Activated T-helper 2 cell treated with anti-CD3 and anti-CD28 coated beads, Interferon-gamma antibody, Interleukin-2, Interleukin-4, amounts not matched to agents 10 μg/mL and 5 μg/mL and 100 μg/mL, durations not matched to agents 14 hours and 24 hours and 36 hours (primary cell): ENCODE measurements around the gene SH3PXD2A. TPM values are rescaled to one million over a fixed set of nuclear protein-coding genes. Genes with fewer than 3 reads are reported as not detected.
A peak's percentile ranks its signal among the peaks of the same experiment; 100 is the strongest.
"Not testable (repeated sequence)": the region's sequence is repeated elsewhere in the genome, so short reads cannot be mapped to it uniquely, and the experiment has no call there.

Experiments
- DNase-seq: peaks from one replicate; pipeline ENCODE4 v3.0.0; 2021; ENCODE audit warnings: low spot score
- H3K27ac Mint-ChIP-seq: one replicate; pipeline ENCODE4 v1.8.0; 2021; ENCODE audit warnings: mixed read lengths
- H3K27me3 Mint-ChIP-seq: one replicate; pipeline ENCODE4 v1.8.0; 2021; ENCODE audit warnings: low read depth, mixed read lengths
- H3K36me3 Mint-ChIP-seq: one replicate; pipeline ENCODE4 v1.8.0; 2021; ENCODE audit warnings: low read depth, mixed read lengths
- H3K4me1 Mint-ChIP-seq: one replicate; pipeline ENCODE4 v1.8.0; 2021; ENCODE audit warnings: low read depth, mixed read lengths
- H3K4me3 Mint-ChIP-seq: one replicate; pipeline ENCODE4 v1.8.0; 2021; ENCODE audit warnings: low read depth, mild to moderate bottlenecking, moderate library complexity, mixed read lengths
- H3K9me3 Mint-ChIP-seq: one replicate; pipeline ENCODE4 v1.8.0; 2021; ENCODE audit warnings: mixed read lengths
- intact Hi-C: fragments of 100-400 bp; cut with micrococcal nuclease; formaldehyde crosslinking; loops from one replicate; pipeline ENCODE4 v1.15.1; 2023
- total RNA-seq: library from RNA; stranded (reverse); gene quantifications from 2 replicates; pipeline ENCODE4 v1.2.3, GENCODE V29; 2022

The SH3PXD2A gene
- total RNA-seq, 1 donor from 2014 or later: 8.6 TPM

GRCh38 chr10:103669243-103669929 lies 186.0 kb downstream of the SH3PXD2A start:
- Mint-ChIP-seq H3K4me1 (peaks cover 10% of the 10 kb centered on the region), H3K36me3 (no peaks in the 10 kb centered on the region), H3K27me3 (no peaks in the 10 kb centered on the region), H3K27ac (no peak overlapping the region), H3K9me3 (no peaks in the 10 kb centered on the region), H3K4me3 (no peak overlapping the region)
- intact Hi-C loops: loop anchor here (10.0 kb wide), 1 partner anchor 165 kb away; no protein-coding TSS in a partner anchor
- DNase-seq: no peak

- peaks cover 10% of the 10 kb centered on the region for H3K4me1 Mint-ChIP-seq
- DNase-seq: no peak
- H3K4me3 Mint-ChIP-seq: no peak overlapping the region
- H3K36me3 Mint-ChIP-seq: no peaks in the 10 kb centered on the region
- H3K27ac Mint-ChIP-seq: no peak overlapping the region
- intact Hi-C loops: loop anchor here (10.0 kb wide), 1 partner anchor 164 kb away; no protein-coding TSS in a partner anchor
- H3K27me3 Mint-ChIP-seq: no peaks in the 10 kb centered on the region
- no peaks in the 10 kb centered on the region for H3K9me3 Mint-ChIP-seq
Measured at GRCh38 chr10:103668351-103669242, 186.8 kb downstream of the SH3PXD2A start.

DNA sequence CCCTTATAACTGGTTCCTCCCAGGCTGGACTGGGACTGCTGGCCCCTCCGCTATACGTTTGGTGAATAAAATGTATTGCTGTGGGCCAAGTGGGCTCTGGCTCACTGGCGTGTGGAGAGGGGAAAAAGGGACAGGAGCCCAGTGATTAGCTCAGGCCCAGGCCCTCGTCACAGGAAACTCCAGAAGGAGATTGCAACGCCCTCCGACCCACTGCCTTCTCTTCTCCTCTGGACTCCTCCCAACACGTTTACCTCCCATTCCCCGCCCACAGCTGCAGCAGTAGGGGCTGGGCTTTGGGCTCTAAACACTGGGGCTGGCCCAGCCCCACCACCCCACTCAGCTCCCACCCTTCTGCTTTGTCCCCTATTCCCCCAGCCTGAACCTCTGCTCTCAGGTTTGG lies 188.0 kb downstream of the SH3PXD2A start:
- no peak for DNase-seq
- Mint-ChIP-seq H3K9me3 (no peaks in the 10 kb centered on the region), H3K27ac (no peak overlapping the region), H3K4me3 (no peak overlapping the region), H3K36me3 (no peaks in the 10 kb centered on the region), H3K27me3 (no peaks in the 10 kb centered on the region), H3K4me1 (peaks cover 10% of the 10 kb centered on the region)
- intact Hi-C loops: loop anchor here (10.0 kb wide), 1 partner anchor 163 kb away; no protein-coding TSS in a partner anchor

DNA sequence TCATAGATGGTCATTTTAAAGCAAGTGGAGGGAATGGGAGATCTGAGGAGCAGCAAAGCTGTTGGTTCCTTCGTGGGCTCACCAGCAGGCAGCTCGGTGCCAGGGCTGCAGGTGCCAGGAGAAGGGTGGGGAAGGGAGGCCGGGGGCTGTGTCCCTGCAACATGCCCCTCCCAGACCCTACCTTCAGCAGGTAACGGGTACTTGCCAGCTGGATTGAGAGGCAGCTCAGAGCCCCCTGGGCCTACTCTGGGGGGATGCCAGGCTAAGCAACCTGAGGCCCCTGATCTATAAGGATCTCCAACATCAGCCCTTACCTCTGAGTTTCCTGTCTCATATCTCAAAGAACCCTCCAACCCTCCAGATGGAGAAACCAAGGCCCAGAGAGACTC lies 188.6 kb downstream of the SH3PXD2A start:
- intact Hi-C loops: loop anchor here (10.0 kb wide), 1 partner anchor 162 kb away; no protein-coding TSS in a partner anchor
- H3K4me1 Mint-ChIP-seq: peaks cover 10% of the 10 kb centered on the region
- H3K36me3 Mint-ChIP-seq: no peaks in the 10 kb centered on the region
- H3K27me3 Mint-ChIP-seq: no peaks in the 10 kb centered on the region
- no peak overlapping the region for H3K4me3 Mint-ChIP-seq
- H3K9me3 Mint-ChIP-seq: no peaks in the 10 kb centered on the region
- DNase-seq: no peak
- no peak overlapping the region for H3K27ac Mint-ChIP-seq

DNA sequence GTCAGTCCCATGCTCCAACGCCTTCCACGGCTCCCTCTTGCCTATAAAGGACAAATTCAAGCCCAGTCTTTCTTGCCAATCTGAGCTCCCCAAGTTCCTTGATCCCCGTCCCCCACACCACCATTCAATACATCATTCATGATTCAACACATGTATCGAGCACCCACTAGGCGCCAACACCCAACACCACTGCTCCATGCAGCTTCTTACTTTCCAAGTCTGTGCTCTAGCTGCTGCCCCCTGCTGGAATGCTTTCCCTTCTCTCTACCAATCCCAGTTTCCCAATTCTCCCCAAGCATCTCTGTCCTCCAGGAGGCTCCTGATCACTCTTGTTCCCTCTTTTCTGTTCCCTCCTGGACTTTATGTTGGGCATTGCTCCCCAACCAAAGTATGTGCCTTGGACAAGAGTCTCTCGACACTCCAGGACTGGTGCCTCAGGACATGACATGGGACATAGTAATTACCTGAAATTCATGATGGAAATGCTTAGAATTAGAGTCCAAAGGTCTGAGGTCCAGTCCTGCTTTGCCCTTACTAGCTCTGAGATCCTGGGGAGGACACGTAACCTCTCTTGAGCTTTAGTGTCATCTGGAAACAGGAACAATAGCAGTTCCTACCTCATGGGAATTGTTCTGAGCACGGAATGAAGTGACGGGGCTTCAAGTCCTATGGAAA lies 189.2 kb downstream of the SH3PXD2A start:
- no peak for DNase-seq
- no peaks in the 10 kb centered on the region for H3K27me3 Mint-ChIP-seq

DNA sequence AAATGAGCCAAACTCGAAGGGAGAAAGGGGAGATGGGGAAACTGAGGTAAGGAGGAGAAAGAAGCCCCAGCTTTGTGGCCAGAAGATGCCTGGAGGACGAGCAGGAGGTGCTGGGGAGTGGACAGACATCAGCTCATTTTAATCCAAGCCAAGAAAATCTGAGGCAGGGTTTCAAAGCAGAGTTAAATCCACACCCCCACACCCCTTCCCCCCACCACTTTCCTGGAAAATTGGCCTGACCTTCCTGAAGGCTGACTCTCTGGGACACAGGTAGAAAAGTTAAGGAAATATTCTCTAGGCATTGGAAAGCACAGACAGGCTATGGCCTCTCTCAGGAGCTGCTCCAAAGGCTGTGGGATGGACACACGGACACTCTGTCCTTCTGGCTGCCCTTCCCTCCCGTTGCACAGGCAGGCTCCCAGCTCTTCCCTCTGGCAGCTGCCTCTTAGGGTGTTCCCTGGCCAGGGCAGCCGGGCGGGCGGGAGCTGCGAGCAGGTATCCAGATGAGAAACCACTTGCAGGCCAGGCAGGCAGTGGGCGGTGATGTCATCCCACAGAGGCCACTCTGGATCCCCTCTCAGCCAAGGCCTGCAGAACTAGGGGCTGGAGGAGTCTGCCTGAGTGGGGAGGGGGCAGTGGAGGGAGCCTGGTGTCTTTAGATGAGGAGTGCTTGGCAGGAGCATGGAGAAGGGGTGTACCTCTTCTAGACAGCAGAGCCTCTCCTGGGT lies 190.1 kb downstream of the SH3PXD2A start:
- Mint-ChIP-seq H3K9me3 (no peaks in the 10 kb centered on the region), H3K4me3 (no peak overlapping the region), H3K27me3 (no peaks in the 10 kb centered on the region), H3K36me3 (no peaks in the 10 kb centered on the region), H3K27ac (no peak overlapping the region), H3K4me1 (peaks cover 10% of the 10 kb centered on the region)
- intact Hi-C loops: loop anchor here (10.0 kb wide), 1 partner anchor 161 kb away; no protein-coding TSS in a partner anchor
- no peak for DNase-seq

More for the DNA sequence above, 189.2 kb downstream of the SH3PXD2A start:
- intact Hi-C loops: loop anchor here (10.0 kb wide), 1 partner anchor 161 kb away; no protein-coding TSS in a partner anchor
- Mint-ChIP-seq H3K9me3 (no peaks in the 10 kb centered on the region), H3K4me1 (peaks cover 10% of the 10 kb centered on the region), H3K4me3 (no peak overlapping the region), H3K36me3 (no peaks in the 10 kb centered on the region), H3K27ac (no peak overlapping the region)

DNA sequence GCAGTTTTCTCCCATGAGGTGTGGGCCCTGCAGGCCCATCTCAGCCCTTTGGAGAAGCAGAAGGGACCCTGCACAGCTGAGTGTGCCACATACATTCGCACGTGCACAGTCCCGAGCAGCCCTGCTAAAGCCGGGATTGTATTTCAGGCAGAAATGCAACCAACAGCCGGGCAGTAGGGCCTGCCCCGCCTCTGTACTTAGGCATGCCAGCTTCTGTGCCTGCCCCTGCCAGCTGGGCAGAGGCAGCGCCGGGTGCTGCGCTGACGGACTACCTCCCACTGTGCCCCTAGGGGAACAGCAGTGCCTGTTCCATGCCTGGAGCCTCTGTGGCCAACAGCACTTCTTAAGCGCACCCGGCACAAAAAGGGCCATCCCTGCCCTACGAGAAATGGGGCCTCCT lies 191.6 kb downstream of the SH3PXD2A start:
- Mint-ChIP-seq H3K4me1 (peaks cover 13% of the 10 kb centered on the region), H3K27me3 (no peaks in the 10 kb centered on the region), H3K27ac (no peak overlapping the region), H3K36me3 (no peaks in the 10 kb centered on the region), H3K9me3 (no peaks in the 10 kb centered on the region), H3K4me3 (no peak overlapping the region)
- intact Hi-C loops: loop anchor here (10.0 kb wide), 1 partner anchor 159 kb away; no protein-coding TSS in a partner anchor
- DNase-seq: no peak

GRCh38 chr10:103663236-103663635 lies 192.1 kb downstream of the SH3PXD2A start:
- intact Hi-C loops: loop anchor here (10.0 kb wide), 1 partner anchor 158 kb away; no protein-coding TSS in a partner anchor
- peaks cover 9% of the 10 kb centered on the region for H3K4me1 Mint-ChIP-seq
- H3K4me3 Mint-ChIP-seq: no peak overlapping the region
- peaks cover 3% of the 10 kb centered on the region for H3K9me3 Mint-ChIP-seq
- no peak overlapping the region for H3K27ac Mint-ChIP-seq
- DNase-seq: no peak
- H3K27me3 Mint-ChIP-seq: no peaks in the 10 kb centered on the region
- H3K36me3 Mint-ChIP-seq: peaks cover 5% of the 10 kb centered on the region

- not testable (repeated sequence) for H3K27ac Mint-ChIP-seq, H3K27me3 Mint-ChIP-seq, H3K4me3 Mint-ChIP-seq, H3K9me3 Mint-ChIP-seq, H3K4me1 Mint-ChIP-seq, H3K36me3 Mint-ChIP-seq, DNase-seq
- intact Hi-C loops: loop anchor here (10.0 kb wide), 1 partner anchor 158 kb away; no protein-coding TSS in a partner anchor
Measured at GRCh38 chr10:103662704-103663103, 192.7 kb downstream of the SH3PXD2A start.

DNA sequence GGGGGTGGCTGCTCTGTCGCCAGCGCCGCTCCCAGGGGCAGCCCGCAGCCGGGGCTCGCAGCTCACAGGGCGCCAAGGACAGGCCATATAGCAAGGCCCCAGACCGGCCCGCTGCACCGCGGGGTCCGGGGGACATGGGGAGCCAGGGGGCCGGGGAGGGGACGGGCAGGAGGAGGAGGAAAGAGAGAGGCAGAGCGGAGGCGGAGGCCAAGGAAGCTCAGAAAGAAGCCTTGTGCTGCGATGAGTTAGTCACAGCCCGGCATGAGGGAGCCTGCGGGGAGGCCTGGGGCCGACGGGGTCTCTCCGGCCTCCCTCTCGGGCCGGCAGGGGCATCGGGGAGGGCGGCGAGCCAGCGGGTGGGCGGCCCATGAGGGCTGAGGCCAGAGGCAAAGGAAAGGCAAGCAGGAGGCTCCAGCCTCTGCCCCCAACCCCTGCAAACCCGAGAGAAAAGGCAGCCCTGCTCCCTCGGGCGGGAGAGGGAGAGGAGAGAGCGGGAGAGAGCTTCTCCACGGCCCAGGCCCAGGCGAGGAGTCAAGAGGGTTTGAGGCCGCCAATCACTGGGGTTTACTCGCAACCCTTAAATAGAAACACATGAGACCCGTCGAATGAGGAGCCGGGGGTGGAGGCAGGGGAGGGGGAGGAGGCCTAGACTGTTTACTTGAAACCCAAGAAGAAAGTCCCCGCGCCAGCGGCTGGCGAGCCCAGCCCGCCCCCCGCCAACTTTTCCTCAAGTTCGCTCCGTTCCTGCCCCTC lies 194.0 kb downstream of the SH3PXD2A start:
- peaks cover 20% of the 10 kb centered on the region for H3K36me3 Mint-ChIP-seq
- peak; percentile 34 for DNase-seq
- peak overlapping the region; percentile 83 for H3K4me3 Mint-ChIP-seq
- H3K27me3 Mint-ChIP-seq: no peaks in the 10 kb centered on the region
- intact Hi-C loops: loop anchor here (2.0 to 10.0 kb wide), 2 partner anchors 17 to 157 kb away; no protein-coding TSS in a partner anchor
- H3K27ac Mint-ChIP-seq: peak overlapping the region; percentile 80
- H3K9me3 Mint-ChIP-seq: peaks cover 14% of the 10 kb centered on the region
- peaks cover 8% of the 10 kb centered on the region for H3K4me1 Mint-ChIP-seq

- Mint-ChIP-seq H3K27ac (peak overlapping the region; percentile 80), H3K4me1 (peaks cover 8% of the 10 kb centered on the region), H3K9me3 (peaks cover 14% of the 10 kb centered on the region), H3K4me3 (peak overlapping the region; percentile 83), H3K36me3 (peaks cover 26% of the 10 kb centered on the region), H3K27me3 (no peaks in the 10 kb centered on the region)
- intact Hi-C loops: loop anchor here (2.0 to 10.0 kb wide), 2 partner anchors 18 to 156 kb away; no protein-coding TSS in a partner anchor
- DNase-seq: no peak
Measured at GRCh38 chr10:103660364-103661197, 194.8 kb downstream of the SH3PXD2A start.
